GM18868 (cell line): ENCODE data around the gene SYK.

Source experiments
- ATAC-seq: cut with Tn5 transposase; IDR thresholded peaks from one replicate; pipeline ENCODE4 v1.9.1; 2021; ENCODE audit warnings: mild to moderate bottlenecking, moderate library complexity; ENCODE audit not compliant: unreplicated experiment

Gene SYK

DNA sequence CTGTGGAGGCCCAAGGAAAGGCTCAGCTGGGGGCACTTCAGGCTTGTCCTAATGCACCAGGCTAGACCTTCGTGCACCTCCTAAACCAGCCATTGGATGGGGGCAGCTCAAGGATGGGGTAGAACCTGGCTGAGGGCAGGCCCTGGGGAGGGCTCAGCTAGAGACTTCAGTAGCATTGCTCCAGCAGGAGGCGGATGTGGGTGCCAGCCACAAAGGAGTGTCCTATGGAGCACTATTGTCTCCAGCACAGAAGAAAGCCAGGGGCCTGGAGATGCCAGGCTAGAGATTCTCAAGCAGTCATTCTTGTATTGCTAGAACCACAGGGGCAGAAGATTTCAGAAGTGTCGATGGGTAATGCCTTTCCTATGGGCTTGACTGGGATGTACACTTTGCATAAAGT, 131.8 kb downstream of the SYK start:
- no peak for ATAC-seq

DNA sequence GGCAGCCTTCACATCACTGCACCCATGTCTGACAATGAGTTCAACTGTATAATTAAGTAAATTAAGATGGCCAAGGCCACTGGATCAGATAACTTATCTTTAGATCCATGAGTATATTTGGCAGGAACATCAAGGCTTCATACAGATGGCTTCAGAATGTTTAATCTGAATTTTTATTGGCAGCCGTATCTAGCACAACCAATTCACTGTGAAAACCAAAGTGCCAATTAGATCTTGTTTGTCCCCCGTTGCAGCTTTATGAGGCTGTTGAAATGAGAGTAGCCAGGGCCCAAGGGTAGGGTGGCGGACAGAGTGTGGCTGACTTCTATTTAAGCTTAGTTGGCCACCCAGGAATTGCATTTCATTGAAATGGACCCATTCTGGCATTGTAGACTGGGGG, 137.7 kb downstream of the SYK start:
- ATAC-seq: no peak

DNA sequence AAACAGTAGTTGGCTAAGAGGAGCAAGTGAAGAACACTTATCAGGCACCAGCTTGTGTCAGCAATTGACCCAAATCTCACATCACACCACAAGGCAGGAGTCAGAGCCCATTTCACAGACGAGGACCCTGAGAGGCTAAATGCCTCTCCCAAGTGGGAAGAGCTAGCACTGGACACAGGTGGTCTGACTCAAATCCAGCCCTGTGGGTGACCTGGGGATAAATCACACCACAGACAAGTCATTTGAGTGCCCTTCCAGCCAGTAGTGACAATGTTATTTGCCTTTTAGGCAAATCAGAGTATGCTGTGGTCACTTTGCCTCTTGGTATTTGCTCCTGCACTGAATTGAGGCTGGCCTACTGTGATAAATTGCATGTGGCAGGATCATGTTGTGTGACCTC, 138.7 kb downstream of the SYK start:
- no peak for ATAC-seq

DNA sequence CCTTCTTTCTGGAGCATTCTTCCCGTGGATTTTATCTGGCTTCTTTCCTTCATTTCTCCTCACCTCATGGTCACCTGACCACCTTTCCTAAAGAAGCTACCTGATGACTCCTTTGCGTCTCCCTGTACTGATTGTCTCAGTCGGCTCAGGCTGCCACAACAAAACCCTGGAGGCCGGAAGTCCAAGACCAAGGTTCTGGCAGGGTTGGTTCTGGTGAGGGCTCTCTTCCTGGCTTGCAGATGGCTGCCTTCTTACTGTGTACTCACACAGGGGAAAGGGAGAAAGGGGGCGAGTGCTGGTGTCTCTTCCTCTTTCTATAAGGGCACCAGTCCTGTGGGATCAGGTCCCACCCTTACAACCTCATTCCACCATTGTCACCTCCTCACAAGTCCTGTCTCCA, 140.0 kb downstream of the SYK start:
- no peak for ATAC-seq

DNA sequence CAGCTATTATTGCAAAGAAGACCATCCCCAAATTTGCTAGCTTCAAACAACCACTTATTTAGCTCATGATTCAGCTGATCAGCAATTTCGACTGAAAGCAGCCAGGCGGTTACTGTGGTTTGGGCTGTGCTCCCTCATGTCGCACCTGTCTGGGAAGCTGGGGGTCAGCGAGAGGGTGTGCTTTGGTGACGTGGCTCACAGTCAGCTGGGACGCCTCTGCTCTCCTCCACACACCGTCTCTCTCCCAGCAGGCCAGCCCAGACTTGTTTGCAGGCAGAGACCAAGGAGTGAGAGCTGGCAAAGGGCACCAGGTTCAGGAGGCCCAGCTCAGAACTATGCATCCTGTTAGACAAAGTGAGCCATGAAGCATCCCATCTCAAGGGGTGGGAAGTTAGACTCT, 140.9 kb downstream of the SYK start:
- ATAC-seq: no peak

DNA sequence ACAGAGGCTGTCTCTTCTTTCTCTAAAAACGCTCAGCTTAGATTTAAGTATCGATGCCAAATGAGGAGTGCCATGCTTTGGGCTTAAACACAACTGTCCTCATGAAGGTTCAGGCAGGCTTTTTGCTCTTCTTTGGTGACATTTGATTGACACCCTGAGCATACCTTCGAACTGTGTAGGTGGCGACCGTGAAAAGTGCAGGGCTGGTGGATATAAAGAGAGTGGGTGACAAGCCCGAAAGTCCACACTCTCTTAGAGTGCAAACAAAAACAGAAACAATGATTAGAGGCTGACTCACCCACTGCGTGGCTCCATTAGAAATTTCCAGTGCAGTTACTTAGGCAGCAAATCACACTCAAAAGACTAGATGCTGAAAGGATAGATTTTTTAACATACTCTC, 141.7 kb downstream of the SYK start:
- ATAC-seq: no peak

DNA sequence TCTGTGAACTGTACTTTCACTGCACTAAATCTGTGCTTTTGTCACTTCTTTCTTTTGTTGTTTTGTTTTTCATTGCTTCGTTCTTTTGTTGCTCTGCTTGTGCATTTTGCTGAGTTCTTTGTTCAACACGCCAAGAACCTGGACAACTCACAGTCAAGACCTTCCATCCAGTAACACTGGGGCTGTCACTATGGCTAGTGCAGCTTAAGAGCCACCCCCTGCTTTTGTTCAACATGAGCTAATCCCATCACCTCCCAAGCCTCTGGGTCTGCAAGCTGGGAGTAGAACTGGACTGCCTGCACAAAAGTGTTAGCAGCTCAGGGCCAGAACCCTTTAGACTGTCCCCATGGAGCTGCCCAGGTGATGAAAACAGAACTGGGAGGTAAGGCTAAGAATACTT, 143.7 kb downstream of the SYK start:
- ATAC-seq: no peak

DNA sequence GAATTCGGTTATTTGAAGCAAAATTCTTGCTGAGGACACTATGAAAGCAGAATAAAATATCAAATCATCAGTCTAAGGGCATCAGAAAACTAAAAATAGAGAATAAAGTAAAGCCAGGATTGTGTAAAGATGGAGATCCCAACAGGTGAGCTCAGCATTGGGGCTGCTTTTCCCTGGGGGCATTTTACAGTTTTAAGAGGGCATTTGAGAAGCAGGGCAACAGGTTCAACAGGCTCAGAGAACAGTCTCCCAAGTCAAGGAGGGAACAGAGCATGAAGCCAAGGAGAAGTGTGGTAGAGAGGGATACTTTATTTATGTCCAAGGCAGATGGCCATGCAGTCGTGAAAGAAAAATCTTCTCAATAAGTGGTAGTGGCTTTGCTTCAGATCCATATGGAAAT, 145.4 kb downstream of the SYK start:
- ATAC-seq: no peak
